ENCODE data around the gene ZNG1C.
"Not testable (repeated sequence)": the region's sequence is repeated elsewhere in the genome, so short reads cannot be mapped to it uniquely, and the experiment has no call there.

DNA sequence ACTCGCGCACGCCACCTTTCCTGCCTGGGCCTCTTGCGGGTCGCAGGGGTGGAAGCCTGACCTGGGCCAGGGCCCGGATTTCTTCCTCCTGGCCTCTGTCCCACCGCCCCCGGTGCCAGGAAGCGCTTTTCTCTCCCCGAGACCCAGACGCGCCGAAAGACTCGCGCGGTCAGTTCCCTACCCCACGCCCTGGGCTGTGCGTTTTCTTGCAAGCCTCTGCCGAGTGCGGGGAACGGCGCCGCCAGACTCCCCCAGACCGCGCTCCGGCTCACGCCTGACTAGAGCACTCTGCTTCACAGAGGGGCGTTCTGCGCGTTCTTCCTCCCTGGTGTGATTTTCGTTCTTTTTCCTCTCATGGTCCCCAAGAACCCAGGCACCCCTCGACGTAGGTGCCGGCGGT lies 65.3 kb downstream of the ZNG1C start:
- TF ChIP-seq, protein P1, sequence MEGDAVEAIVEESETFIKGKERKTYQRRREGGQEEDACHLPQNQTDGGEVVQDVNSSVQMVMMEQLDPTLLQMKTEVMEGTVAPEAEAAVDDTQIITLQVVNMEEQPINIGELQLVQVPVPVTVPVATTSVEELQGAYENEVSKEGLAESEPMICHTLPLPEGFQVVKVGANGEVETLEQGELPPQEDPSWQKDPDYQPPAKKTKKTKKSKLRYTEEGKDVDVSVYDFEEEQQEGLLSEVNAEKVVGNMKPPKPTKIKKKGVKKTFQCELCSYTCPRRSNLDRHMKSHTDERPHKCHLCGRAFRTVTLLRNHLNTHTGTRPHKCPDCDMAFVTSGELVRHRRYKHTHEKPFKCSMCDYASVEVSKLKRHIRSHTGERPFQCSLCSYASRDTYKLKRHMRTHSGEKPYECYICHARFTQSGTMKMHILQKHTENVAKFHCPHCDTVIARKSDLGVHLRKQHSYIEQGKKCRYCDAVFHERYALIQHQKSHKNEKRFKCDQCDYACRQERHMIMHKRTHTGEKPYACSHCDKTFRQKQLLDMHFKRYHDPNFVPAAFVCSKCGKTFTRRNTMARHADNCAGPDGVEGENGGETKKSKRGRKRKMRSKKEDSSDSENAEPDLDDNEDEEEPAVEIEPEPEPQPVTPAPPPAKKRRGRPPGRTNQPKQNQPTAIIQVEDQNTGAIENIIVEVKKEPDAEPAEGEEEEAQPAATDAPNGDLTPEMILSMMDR (IDR thresholded peaks at IDR 0.05) = not testable (repeated sequence)
- TF ChIP-seq POLR2A (IDR thresholded peaks at IDR 0.05) = not testable (repeated sequence)
